Measurements from ENCODE around the gene SLX4IP. TPM values are rescaled to one million over a fixed set of nuclear protein-coding genes. Genes with fewer than 3 reads are reported as not detected.

Gene SLX4IP
- total RNA-seq, 2 donors from 2014 or later: 7.0 to 8.2 TPM

- H3K4me1 ChIP-seq (replicated peaks): no peaks in the 10 kb centered on the region
- no peaks in the 10 kb centered on the region for H3K9me3 ChIP-seq
- no peaks in the 10 kb centered on the region for H3K36me3 ChIP-seq
- DNase-seq (ENCODE audit: low spot score): no peak
- no peak overlapping the region for H3K27ac ChIP-seq
- 80% methylated on average over 4 of the region's 4 CpGs for WGBS
- no peaks in the 10 kb centered on the region for H3K27me3 ChIP-seq (replicated peaks; ENCODE audit: insufficient read depth)
- no peak overlapping the region for H3K4me3 ChIP-seq
- intact Hi-C loops (cut with DNase I): no loop called here
- no peak for TF ChIP-seq CTCF (IDR thresholded peaks at IDR 0.05)
- TF ChIP-seq POLR2AphosphoS5 (IDR thresholded peaks at IDR 0.05): no peak
- TF ChIP-seq POLR2A (IDR thresholded peaks at IDR 0.05): no peak
Measured at GRCh38 chr20:10519361-10520046, 84.4 kb downstream of the SLX4IP start.

DNA sequence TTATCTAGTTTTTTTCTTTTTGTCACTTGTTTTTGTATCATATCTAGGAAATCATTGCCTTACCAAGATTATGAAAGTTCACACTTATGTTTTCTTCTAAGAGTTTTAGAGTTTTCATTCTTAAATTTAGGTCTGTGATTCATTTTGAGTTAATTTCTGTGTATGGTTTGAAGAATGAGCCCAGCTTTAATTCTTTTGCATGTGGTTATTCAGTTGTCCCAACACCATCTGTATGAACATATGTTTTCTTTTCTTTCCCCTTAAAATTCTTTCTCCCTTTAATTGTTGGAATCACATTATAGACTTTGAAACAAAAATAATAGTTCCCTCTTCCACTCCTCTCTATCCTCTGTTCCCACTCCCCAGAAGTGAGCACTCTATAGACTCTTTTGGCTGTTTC lies 85.4 kb downstream of the SLX4IP start:
- intact Hi-C loops (cut with DNase I): no loop called here
- no peaks in the 10 kb centered on the region for H3K27me3 ChIP-seq (replicated peaks; ENCODE audit: insufficient read depth)
- no peak for DNase-seq (ENCODE audit: low spot score)
- H3K4me3 ChIP-seq: no peak overlapping the region
- no peaks in the 10 kb centered on the region for H3K36me3 ChIP-seq
- no peak for TF ChIP-seq POLR2A (IDR thresholded peaks at IDR 0.05)
- H3K27ac ChIP-seq: no peak overlapping the region
- no peaks in the 10 kb centered on the region for H3K4me1 ChIP-seq (replicated peaks)
- no peaks in the 10 kb centered on the region for H3K9me3 ChIP-seq

- Histone ChIP-seq H3K4me3 (no peak overlapping the region), H3K9me3 (no peaks in the 10 kb centered on the region), H3K27me3 (replicated peaks; ENCODE audit: insufficient read depth) (no peaks in the 10 kb centered on the region), H3K4me1 (replicated peaks) (no peaks in the 10 kb centered on the region), H3K36me3 (no peaks in the 10 kb centered on the region), H3K27ac (no peak overlapping the region)
- TF ChIP-seq POLR2AphosphoS5 (IDR thresholded peaks at IDR 0.05) (peak; percentile 6), CTCF (IDR thresholded peaks at IDR 0.05) (no peak)
- WGBS: 53% methylated on average over 5 of the region's 5 CpGs
- intact Hi-C loops (cut with DNase I): no loop called here
- no peak for DNase-seq (ENCODE audit: low spot score)
Measured at GRCh38 chr20:10521068-10521831, 86.1 kb downstream of the SLX4IP start.

DNA sequence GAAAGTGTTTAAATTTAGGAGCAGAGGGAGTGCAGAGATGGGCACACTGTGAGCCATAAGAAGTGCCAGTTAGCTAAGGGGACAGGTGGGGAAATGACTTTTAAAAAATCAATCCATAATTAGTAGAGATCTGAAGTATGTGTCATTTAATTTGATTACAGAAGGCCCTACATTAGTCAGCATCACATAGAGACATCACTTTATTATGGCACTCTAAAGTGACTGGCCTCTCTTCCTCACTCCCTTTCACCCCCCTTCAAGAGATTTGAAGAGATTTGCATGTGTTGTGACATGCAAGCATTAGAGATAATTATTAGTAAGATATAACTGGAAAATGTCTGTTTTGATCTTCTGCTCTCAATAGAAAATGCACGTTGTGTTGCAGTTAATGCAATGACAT lies 86.7 kb downstream of the SLX4IP start:
- Histone ChIP-seq H3K4me3 (no peak overlapping the region), H3K27ac (no peak overlapping the region), H3K9me3 (no peaks in the 10 kb centered on the region), H3K27me3 (replicated peaks; ENCODE audit: insufficient read depth) (no peaks in the 10 kb centered on the region), H3K4me1 (replicated peaks) (no peaks in the 10 kb centered on the region), H3K36me3 (no peaks in the 10 kb centered on the region)
- DNase-seq (ENCODE audit: low spot score): no peak
- no peak for TF ChIP-seq POLR2AphosphoS5 (IDR thresholded peaks at IDR 0.05)
- no peak for TF ChIP-seq POLR2A (IDR thresholded peaks at IDR 0.05)
- no peak for TF ChIP-seq CTCF (IDR thresholded peaks at IDR 0.05)
- intact Hi-C loops (cut with DNase I): no loop called here
- 72% methylated on average over 1 of the region's 1 CpG for WGBS

GRCh38 chr20:10522328-10522727 lies 87.2 kb downstream of the SLX4IP start:
- 89% methylated on average over 8 of the region's 8 CpGs for WGBS
- Histone ChIP-seq H3K27ac (no peak overlapping the region), H3K4me1 (replicated peaks) (no peaks in the 10 kb centered on the region), H3K9me3 (no peaks in the 10 kb centered on the region), H3K4me3 (no peak overlapping the region), H3K27me3 (replicated peaks; ENCODE audit: insufficient read depth) (no peaks in the 10 kb centered on the region), H3K36me3 (no peaks in the 10 kb centered on the region)
- no peak for TF ChIP-seq CTCF (IDR thresholded peaks at IDR 0.05)
- no peak for TF ChIP-seq POLR2A (IDR thresholded peaks at IDR 0.05)
- TF ChIP-seq POLR2AphosphoS5 (IDR thresholded peaks at IDR 0.05): no peak
- no peak for DNase-seq (ENCODE audit: low spot score)
- intact Hi-C loops (cut with DNase I): no loop called here

Measured in prostate gland (tissue), 2 donors.